ENCODE results near the gene ABHD16A. TPM values are rescaled to one million over a fixed set of nuclear protein-coding genes. Genes with fewer than 3 reads are reported as not detected.
A peak's percentile ranks its signal among the peaks of the same experiment; 100 is the strongest.

ABHD16A gene
- total and polyA plus RNA-seq, 4 donors = 26.6 to 59.4 (median 34.9) TPM

DNA sequence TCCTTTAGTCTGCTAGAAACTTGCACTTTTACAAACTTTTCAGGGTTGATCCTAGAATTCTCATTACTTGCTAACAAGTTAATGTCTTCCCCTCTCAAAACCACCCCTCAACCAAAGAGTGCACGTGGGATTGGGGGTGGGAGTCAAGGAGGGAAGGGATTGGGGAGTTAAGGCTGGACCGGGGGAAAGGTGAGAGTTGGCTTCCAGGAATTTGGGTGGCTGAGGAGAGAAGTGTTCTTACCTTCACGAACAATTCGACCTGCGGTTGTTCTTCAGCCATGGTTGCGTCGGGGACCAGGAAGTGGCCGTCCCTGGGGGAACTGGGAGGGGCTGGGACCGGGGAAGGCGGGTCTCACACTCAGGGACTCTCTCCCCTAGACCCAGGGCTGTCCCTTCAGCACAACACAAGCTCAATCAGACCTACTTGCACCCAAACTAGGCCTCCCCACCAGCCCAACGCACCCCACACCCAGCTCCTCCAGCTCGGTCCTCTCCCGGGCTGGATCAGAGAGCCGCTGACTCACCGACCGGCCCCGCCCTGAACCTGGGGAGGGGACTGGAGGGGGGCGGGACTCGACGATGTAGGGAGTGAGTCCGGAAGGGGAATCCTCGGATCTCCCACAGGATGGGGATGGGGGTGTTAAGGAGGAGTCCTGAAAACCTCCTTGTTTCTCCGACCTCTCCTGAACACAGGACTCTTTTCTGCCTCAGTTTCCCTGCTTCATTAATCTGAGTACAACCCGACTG lies 33.1 kb upstream of the ABHD16A start, which contains the start of gene CLIC1 (continued):
- TF ChIP-seq ZBTB33 (IDR thresholded peaks at IDR 0.05) (no peak), CTCF (IDR thresholded peaks at IDR 0.05; ENCODE audit: low read depth, low read length, missing input control) (no peak), SP1 (IDR thresholded peaks at IDR 0.05) (peak; percentile 29), ATF3 (IDR thresholded peaks at IDR 0.05) (peak; percentile 70), FOXA2 (IDR thresholded peaks at IDR 0.05) (no peak), HNF4G (IDR thresholded peaks at IDR 0.05) (no peak), HNF4A (conservative IDR thresholded peaks at IDR 0.05) (peak; percentile 6)

- Histone ChIP-seq H3K27me3 (ENCODE audit: control insufficient read depth in 4 of 4, insufficient read depth in 4 of 4, low read length in 3 of 4) (no peaks in the 10 kb centered on the region), H3K9me3 (ENCODE audit: control insufficient read depth in 4 of 4, low read length in 3 of 4) (no peaks in the 10 kb centered on the region), H3K27ac (ENCODE audit: low read depth in 1 of 2, low read length in 2 of 2) (peak overlapping the region; percentile 90 to 96), H3K4me3 (ENCODE audit: low read depth in 1 of 3, low read length in 3 of 3) (peak overlapping the region; percentile 53 to 84 (median 80)), H3K4me1 (ENCODE audit: control insufficient read depth in 4 of 4, insufficient read depth in 4 of 4, low read length in 3 of 4) (peaks cover 17 to 58% (median 43%) of the 10 kb centered on the region in 4 donors), H3K9ac (ENCODE audit: low read depth in 1 of 2, low read length in 2 of 2) (peak overlapping the region; percentile 87 to 98), H3K36me3 (ENCODE audit: control insufficient read depth in 4 of 4, insufficient read depth in 3 of 4, low read depth in 1 of 4, low read length in 3 of 4) (peaks cover 4 to 25% (median 20%) of the 10 kb centered on the region in 4 donors)
- DNase-seq (ENCODE audit: low spot score) = peak; percentile 52
- 38% methylated on average over 18 of the region's 18 CpGs for WGBS
- peak in 1 of 2 donors; percentile 5 for TF ChIP-seq JUND (IDR thresholded peaks at IDR 0.05)
- no peak for TF ChIP-seq RAD21 (IDR thresholded peaks at IDR 0.05)
Observed at GRCh38 chr6:31734821-31735406, 31.8 kb upstream of the ABHD16A start.

DNA sequence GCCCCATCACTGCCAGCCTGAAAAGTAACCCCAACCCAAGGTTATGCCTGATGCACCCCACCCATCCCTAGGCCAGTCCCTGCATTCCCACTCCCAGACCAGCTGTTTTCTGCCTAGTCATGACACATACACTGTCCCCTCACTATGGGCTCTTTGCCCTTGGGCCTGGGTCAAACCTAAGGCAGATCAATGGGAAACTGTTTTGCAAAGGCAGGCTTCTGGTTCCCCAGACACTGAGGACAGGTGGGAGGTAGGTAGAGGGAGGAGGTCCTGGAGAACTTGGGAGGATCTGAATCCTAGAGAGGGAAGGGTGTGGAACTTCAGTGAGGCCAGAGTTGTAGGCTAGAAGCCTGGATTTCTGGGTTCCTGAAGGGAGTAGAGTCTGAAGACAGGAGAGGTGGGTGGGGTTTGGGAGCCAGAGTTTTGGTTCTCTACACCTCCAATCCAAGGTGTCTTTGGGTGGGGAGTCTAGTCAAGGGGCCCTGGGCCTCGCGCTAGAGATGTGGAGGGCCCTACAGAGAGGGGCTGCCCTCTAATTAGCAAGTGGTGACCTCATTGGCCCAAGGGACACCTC lies 31.2 kb upstream of the ABHD16A start:
- H3K36me3 ChIP-seq (ENCODE audit: control insufficient read depth in 4 of 4, insufficient read depth in 3 of 4, low read depth in 1 of 4, low read length in 3 of 4) = peaks cover 4 to 25% (median 20%) of the 10 kb centered on the region in 4 donors
- TF ChIP-seq JUND (IDR thresholded peaks at IDR 0.05) (peak; percentile 49 to 65), YY1 (IDR thresholded peaks at IDR 0.05) (no peak)
- H3K27ac ChIP-seq (ENCODE audit: low read depth in 1 of 2, low read length in 2 of 2) = peak overlapping the region; percentile 90 to 96
- no peak for DNase-seq (ENCODE audit: low spot score)
- no peaks in the 10 kb centered on the region for H3K9me3 ChIP-seq (ENCODE audit: control insufficient read depth in 4 of 4, low read length in 3 of 4)
- no peaks in the 10 kb centered on the region for H3K27me3 ChIP-seq (ENCODE audit: control insufficient read depth in 4 of 4, insufficient read depth in 4 of 4, low read length in 3 of 4)
- peak overlapping the region in 2 of 3 donors; percentile 53 to 84 for H3K4me3 ChIP-seq (ENCODE audit: low read depth in 1 of 3, low read length in 3 of 3)
- peak overlapping the region; percentile 46 to 87 for H3K9ac ChIP-seq (ENCODE audit: low read depth in 1 of 2, low read length in 2 of 2)
- peaks cover 17 to 56% (median 42%) of the 10 kb centered on the region in 4 donors for H3K4me1 ChIP-seq (ENCODE audit: control insufficient read depth in 4 of 4, insufficient read depth in 4 of 4, low read length in 3 of 4)
- WGBS = 53% methylated on average over 2 of the region's 2 CpGs

All from liver (tissue), 9 donors.